GM18909 (cell line): Measurements from ENCODE around the gene GALNT17.

Experiments
- ATAC-seq: cut with Tn5 transposase; IDR thresholded peaks from one replicate; pipeline ENCODE4 v1.9.1; 2021; ENCODE audit warnings: mild to moderate bottlenecking; ENCODE audit not compliant: unreplicated experiment, poor library complexity

Gene GALNT17

GRCh38 chr7:71430246-71430645 is 298.3 kb downstream of the GALNT17 start:
- no peak for ATAC-seq

- no peak for ATAC-seq
Measured at GRCh38 chr7:71439321-71439720, 307.4 kb downstream of the GALNT17 start.

GRCh38 chr7:71442492-71443190 is 310.7 kb downstream of the GALNT17 start:
- ATAC-seq: no peak

GRCh38 chr7:71443191-71443530 is 311.2 kb downstream of the GALNT17 start:
- no peak for ATAC-seq

- no peak for ATAC-seq
Measured at GRCh38 chr7:71444130-71444529, 312.2 kb downstream of the GALNT17 start.

- ATAC-seq: no peak
Measured at GRCh38 chr7:71453630-71454029, 321.7 kb downstream of the GALNT17 start.

- no peak for ATAC-seq
Measured at GRCh38 chr7:71454981-71455380, 323.0 kb downstream of the GALNT17 start.

GRCh38 chr7:71457021-71457420 is 325.1 kb downstream of the GALNT17 start:
- ATAC-seq: no peak

- no peak for ATAC-seq
Measured at GRCh38 chr7:71457846-71458590, 326.1 kb downstream of the GALNT17 start.

- ATAC-seq: no peak
Measured at GRCh38 chr7:71459132-71459531, 327.2 kb downstream of the GALNT17 start.

- ATAC-seq: no peak
Measured at GRCh38 chr7:71461572-71461971, 329.6 kb downstream of the GALNT17 start.

GRCh38 chr7:71465741-71466189 is 333.8 kb downstream of the GALNT17 start:
- no peak for ATAC-seq

GRCh38 chr7:71466448-71467145 is 334.7 kb downstream of the GALNT17 start:
- no peak for ATAC-seq

- no peak for ATAC-seq
Measured at GRCh38 chr7:71470326-71470725, 338.4 kb downstream of the GALNT17 start.

GRCh38 chr7:71470830-71471229 is 338.9 kb downstream of the GALNT17 start:
- no peak for ATAC-seq

GRCh38 chr7:71472962-71473361 is 341.0 kb downstream of the GALNT17 start:
- ATAC-seq: no peak

GRCh38 chr7:71473366-71473967 is 341.5 kb downstream of the GALNT17 start:
- no peak for ATAC-seq

GRCh38 chr7:71477441-71477840 is 345.5 kb downstream of the GALNT17 start:
- no peak for ATAC-seq

GRCh38 chr7:71479231-71479630 is 347.3 kb downstream of the GALNT17 start:
- no peak for ATAC-seq

GRCh38 chr7:71480791-71481190 is 348.8 kb downstream of the GALNT17 start:
- no peak for ATAC-seq

- no peak for ATAC-seq
Measured at GRCh38 chr7:71482284-71482683, 350.3 kb downstream of the GALNT17 start.
